A549 treated with AZD2906 at 1 μM for 4 hours (cell line): ENCODE measurements around the gene CYP2A13. TPM values are rescaled to one million over a fixed set of nuclear protein-coding genes. Genes with fewer than 3 reads are reported as not detected.

Experiments
- total RNA-seq: library from RNA; stranded (reverse); fragments of 200-300 nt; extraction: Qiagen RNA extraction; gene quantifications from 5 replicates; pipeline ENCODE4 v1.2.3, GENCODE V29; 2022

Gene CYP2A13
- not detected in 5 replicates for total RNA-seq

GRCh38 chr19:41088151-41088550, at the start of gene CYP2A13:
CYP2A13 (plus strand) TSS chr19:41088451; CDS start chr19:41088472, 21 bp downstream.

GRCh38 chr19:41114132-41114531, 25.9 kb downstream of the CYP2A13 start, which contains the start of gene CYP2F1:
CYP2F1 (plus strand) TSS chr19:41114432; CDS start chr19:41116189, 1,757 bp downstream.

Other genes starting within 250 kb of the CYP2A13 start
- gene CYP2A6, start 238.0 kb upstream of the CYP2A13 start, total RNA-seq, result 0.07 to 0.13 TPM in 2 of 5 replicates, not detected in the others
- gene CYP2A7, start 206.2 kb upstream of the CYP2A13 start, total RNA-seq, result not detected in 5 replicates
- 0.03 TPM in 1 of 5 replicates, not detected in the others for gene CYP2B6, start 97.2 kb upstream of the CYP2A13 start, total RNA-seq
- gene CYP2F1, start 26.0 kb downstream of the CYP2A13 start, total RNA-seq, result not detected in 5 replicates
- gene CYP2S1, start 104.8 kb downstream of the CYP2A13 start, total RNA-seq, result 16.4 to 23.3 TPM (median 19.4 TPM) in 5 replicates
- 88.8 to 105 TPM (median 94.1 TPM) in 5 replicates for gene AXL, start 130.8 kb downstream of the CYP2A13 start, total RNA-seq
- gene HNRNPUL1, start 175.9 kb downstream of the CYP2A13 start, total RNA-seq, result 285 to 312 TPM (median 304 TPM) in 5 replicates
- 33.3 to 44.8 TPM (median 40.3 TPM) in 5 replicates for gene CCDC97, start 221.7 kb downstream of the CYP2A13 start, total RNA-seq